Measurements from ENCODE around the gene SHMT2.

DNA sequence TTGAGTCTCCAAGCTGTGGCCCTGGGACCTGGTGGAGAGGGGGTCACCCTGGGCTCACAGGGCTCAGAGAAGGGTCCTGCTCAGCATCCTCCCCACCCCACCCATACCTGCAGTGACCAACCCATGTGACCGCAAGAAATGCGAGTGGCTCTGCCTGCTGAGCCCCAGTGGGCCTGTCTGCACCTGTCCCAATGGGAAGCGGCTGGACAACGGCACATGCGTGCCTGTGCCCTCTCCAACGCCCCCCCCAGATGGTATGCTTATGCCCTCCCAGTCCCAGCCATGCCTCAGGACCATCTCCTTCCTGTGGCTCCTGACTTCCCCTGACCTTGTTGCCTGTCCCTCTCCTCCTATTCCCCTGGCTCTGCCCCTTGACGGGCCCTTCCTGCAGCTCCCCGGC, 19.6 kb upstream of the SHMT2 start:
- TF ChIP-seq, protein P1, sequence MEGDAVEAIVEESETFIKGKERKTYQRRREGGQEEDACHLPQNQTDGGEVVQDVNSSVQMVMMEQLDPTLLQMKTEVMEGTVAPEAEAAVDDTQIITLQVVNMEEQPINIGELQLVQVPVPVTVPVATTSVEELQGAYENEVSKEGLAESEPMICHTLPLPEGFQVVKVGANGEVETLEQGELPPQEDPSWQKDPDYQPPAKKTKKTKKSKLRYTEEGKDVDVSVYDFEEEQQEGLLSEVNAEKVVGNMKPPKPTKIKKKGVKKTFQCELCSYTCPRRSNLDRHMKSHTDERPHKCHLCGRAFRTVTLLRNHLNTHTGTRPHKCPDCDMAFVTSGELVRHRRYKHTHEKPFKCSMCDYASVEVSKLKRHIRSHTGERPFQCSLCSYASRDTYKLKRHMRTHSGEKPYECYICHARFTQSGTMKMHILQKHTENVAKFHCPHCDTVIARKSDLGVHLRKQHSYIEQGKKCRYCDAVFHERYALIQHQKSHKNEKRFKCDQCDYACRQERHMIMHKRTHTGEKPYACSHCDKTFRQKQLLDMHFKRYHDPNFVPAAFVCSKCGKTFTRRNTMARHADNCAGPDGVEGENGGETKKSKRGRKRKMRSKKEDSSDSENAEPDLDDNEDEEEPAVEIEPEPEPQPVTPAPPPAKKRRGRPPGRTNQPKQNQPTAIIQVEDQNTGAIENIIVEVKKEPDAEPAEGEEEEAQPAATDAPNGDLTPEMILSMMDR (IDR thresholded peaks at IDR 0.05): no peak
- TF ChIP-seq POLR2A (IDR thresholded peaks at IDR 0.05): no peak
